HepG2 (cell line): ENCODE measurements around the gene PSD4. TPM values are rescaled to one million over a fixed set of nuclear protein-coding genes. Genes with fewer than 3 reads are reported as not detected.

ENCODE experiments used
- AFF4 ChIP-seq: sonication (generic); formaldehyde crosslinking; IDR thresholded peaks from 2 replicates; pipeline ENCODE4 v1.4.0; 2020; ENCODE audit warnings: missing genetic modification reagents
- EEA1 ChIP-seq: sonication (generic); formaldehyde crosslinking; IDR thresholded peaks from 2 replicates; pipeline ENCODE4 v1.5.1; 2020; ENCODE audit warnings: mild to moderate bottlenecking, missing genetic modification reagents, borderline replicate concordance
- FUBP1 ChIP-seq: sonication (generic); formaldehyde crosslinking; IDR thresholded peaks from 2 replicates; pipeline ENCODE4 v1.5.1; 2020; ENCODE audit warnings: missing genetic modification reagents, mild to moderate bottlenecking, borderline replicate concordance
- TFDP1 ChIP-seq: IDR thresholded peaks from 2 replicates; pipeline ENCODE4 v1.6.1; 2016; ENCODE audit warnings: missing compliant biosample characterization, missing genetic modification reagents, borderline replicate concordance
- U2AF2 ChIP-seq: fragments of 200-400 bp; formaldehyde crosslinking; IDR thresholded peaks from 2 replicates; pipeline ENCODE4 v1.6.1; 2017; ENCODE audit warnings: low read depth, mild to moderate bottlenecking, low read length
- WIZ ChIP-seq: sonication (generic); formaldehyde crosslinking; IDR thresholded peaks from 2 replicates; pipeline ENCODE4 v1.5.1; 2020; ENCODE audit warnings: mild to moderate bottlenecking, missing genetic modification reagents
- ZBTB10 ChIP-seq: sonication (generic); formaldehyde crosslinking; IDR thresholded peaks from 2 replicates; pipeline ENCODE4 v1.4.0; 2020; ENCODE audit warnings: missing genetic modification reagents, borderline replicate concordance
- ZFAT ChIP-seq: sonication (generic); formaldehyde crosslinking; conservative IDR thresholded peaks from 2 replicates; pipeline ENCODE4 v1.8.1; 2023; ENCODE audit warnings: missing genetic modification reagents, inconsistent platforms
- ZMYM4 ChIP-seq: sonication (generic); formaldehyde crosslinking; IDR thresholded peaks from 2 replicates; pipeline ENCODE4 v1.8.1; 2023; ENCODE audit warnings: mild to moderate bottlenecking, missing genetic modification reagents
- ZNF224 ChIP-seq: sonication (generic); formaldehyde crosslinking; IDR thresholded peaks from 2 replicates; pipeline ENCODE4 v1.5.0; 2020; ENCODE audit warnings: mild to moderate bottlenecking, missing genetic modification reagents
- ZNF354B ChIP-seq: sonication (generic); formaldehyde crosslinking; IDR thresholded peaks from 2 replicates; pipeline ENCODE4 v1.8.0; 2022; ENCODE audit warnings: mild to moderate bottlenecking, missing genetic modification reagents
- ZNF609 ChIP-seq: sonication (generic); formaldehyde crosslinking; IDR thresholded peaks from 2 replicates; pipeline ENCODE4 v1.4.0; 2020; ENCODE audit warnings: mild to moderate bottlenecking, missing genetic modification reagents, borderline replicate concordance
- polyA plus RNA-seq, 8 experiments: library from polyadenylated mRNA; depleted of rRNA in 3 of 8; stranded (reverse) in 7 of 8; unstranded in 1 of 8; fragments of >200 nt; fragmentation: Illumina TruSeq in 4 of 8; extraction: Trizol in 4 of 8; gene quantifications; 2 replicates each; pipeline versions ENCODE4 v1.2.1 to v1.2.3, GENCODE V29; 2011 to 2016; ENCODE audit warnings: low read depth in 4 of 8, missing spikeins in 1 of 8, mixed read lengths in 1 of 8; ENCODE audit not compliant: insufficient read depth in 1 of 8
- total RNA-seq, 5 experiments: library from RNA; depleted of rRNA; stranded (reverse); fragments of >200 nt; fragmentation: Illumina TruSeq; extraction: Trizol; gene quantifications; 2 replicates each; pipeline ENCODE4 v1.2.3, GENCODE V29; 2016; ENCODE audit warnings: low read depth in 1 of 5

PSD4 gene
- total and polyA plus RNA-seq, 2 of the 13 experiments (the other 11 are each of a cell fraction or from before 2014, with no cell fraction given), result 5.8 to 9.4 TPM

GRCh38 chr2:113180131-113180946 lies 6.6 kb downstream of the PSD4 start (continued):
- TF ChIP-seq TFDP1 (peak; percentile 37; the same call in 1 of the 2 replicates), ZNF354B (CRISPR knock-in tag) (peak; percentile 58; the same call in 1 of the 2 replicates), U2AF2 (no peak), ZFAT (CRISPR knock-in tag) (no peak), AFF4 (CRISPR knock-in tag) (0 out of 2 replicates have a peak, but pooled peaks have one; percentile 74), EEA1 (peak; percentile 84; the same call in 1 of the 2 replicates), ZMYM4 (peak; percentile 56; the same call in 1 of the 2 replicates), WIZ (peak; percentile 44; the same call in 1 of the 2 replicates), FUBP1 (no peak), ZBTB10 (no peak), ZNF224 (CRISPR knock-in tag) (0 out of 2 replicates have a peak, but pooled peaks have one; percentile 47), ZNF609 (peak; percentile 23; the same call in 1 of the 2 replicates)
